SU-DHL-6 (cell line): ENCODE data around the gene RNF141.

Source experiments
- CTCF ChIP-seq: fragments of 200-600 bp; sonication (generic); IDR thresholded peaks from one replicate; pipeline ENCODE4 v1.5.1; 2017; ENCODE audit warnings: antibody characterized with exemption, mild to moderate bottlenecking, low read length, moderate library complexity; ENCODE audit not compliant: insufficient read depth, poor library complexity, severe bottlenecking
- EZH2phosphoT487 ChIP-seq: fragments of 200-600 bp; sonication (generic), shearing (Covaris generic); conservative IDR thresholded peaks from 2 replicates; pipeline ENCODE4 v1.6.1; 2018; ENCODE audit warnings: mild to moderate bottlenecking, antibody characterized with exemption, low read length, moderate library complexity, mixed read lengths

- no peak for TF ChIP-seq CTCF
- no peak for TF ChIP-seq EZH2phosphoT487
Measured at GRCh38 chr11:10581481-10582019, 40.6 kb upstream of the RNF141 start.
